Gastrocnemius medialis (tissue), 4 donors: Measurements from ENCODE around the gene C10orf105.

ENCODE experiments used
- POLR2A ChIP-seq, 2 donors: fragments of 450-650 bp; IDR thresholded peaks; one replicate each; pipeline ENCODE4 v1.6.1; 2017; ENCODE audit warnings: antibody characterized with exemption in 2 of 2, mild to moderate bottlenecking in 2 of 2, moderate library complexity in 2 of 2
- TF ChIP-seq, protein P1 (sequence below), 5 experiments: fragments of 450-650 bp in 3 of 5; fragments of 200-600 bp in 2 of 5; sonication (generic) in 2 of 5; IDR thresholded peaks in 4 of 5; conservative IDR thresholded peaks in 1 of 5; 1 replicate in 4 of 5; 2 replicates in 1 of 5; pipeline ENCODE4 v1.5.1; 2016 to 2019; ENCODE audit warnings: antibody characterized with exemption in 5 of 5, mild to moderate bottlenecking in 3 of 5, moderate library complexity in 3 of 5

DNA sequence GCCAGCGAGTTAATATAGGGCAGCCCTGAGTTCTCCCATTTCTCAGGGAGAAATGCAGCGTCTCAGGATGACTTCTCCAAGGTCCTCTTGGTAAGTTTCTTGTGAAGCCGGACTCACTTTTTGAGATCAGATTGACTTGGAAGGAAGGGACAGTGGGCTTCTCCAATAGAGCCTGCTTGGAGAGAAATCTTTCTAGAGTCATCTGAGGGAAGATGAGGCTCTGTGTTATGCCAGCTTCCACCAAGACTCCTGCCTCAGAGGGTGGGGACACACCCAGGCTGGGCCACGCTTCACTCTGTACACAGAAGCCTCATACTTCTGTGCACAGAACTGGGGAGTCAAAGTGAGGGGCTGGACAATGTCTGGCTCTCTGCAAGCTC is 5.6 kb downstream of the C10orf105 start:
- TF ChIP-seq POLR2A (IDR thresholded peaks at IDR 0.05): no peak
- TF ChIP-seq, protein P1, sequence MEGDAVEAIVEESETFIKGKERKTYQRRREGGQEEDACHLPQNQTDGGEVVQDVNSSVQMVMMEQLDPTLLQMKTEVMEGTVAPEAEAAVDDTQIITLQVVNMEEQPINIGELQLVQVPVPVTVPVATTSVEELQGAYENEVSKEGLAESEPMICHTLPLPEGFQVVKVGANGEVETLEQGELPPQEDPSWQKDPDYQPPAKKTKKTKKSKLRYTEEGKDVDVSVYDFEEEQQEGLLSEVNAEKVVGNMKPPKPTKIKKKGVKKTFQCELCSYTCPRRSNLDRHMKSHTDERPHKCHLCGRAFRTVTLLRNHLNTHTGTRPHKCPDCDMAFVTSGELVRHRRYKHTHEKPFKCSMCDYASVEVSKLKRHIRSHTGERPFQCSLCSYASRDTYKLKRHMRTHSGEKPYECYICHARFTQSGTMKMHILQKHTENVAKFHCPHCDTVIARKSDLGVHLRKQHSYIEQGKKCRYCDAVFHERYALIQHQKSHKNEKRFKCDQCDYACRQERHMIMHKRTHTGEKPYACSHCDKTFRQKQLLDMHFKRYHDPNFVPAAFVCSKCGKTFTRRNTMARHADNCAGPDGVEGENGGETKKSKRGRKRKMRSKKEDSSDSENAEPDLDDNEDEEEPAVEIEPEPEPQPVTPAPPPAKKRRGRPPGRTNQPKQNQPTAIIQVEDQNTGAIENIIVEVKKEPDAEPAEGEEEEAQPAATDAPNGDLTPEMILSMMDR (IDR thresholded peaks at IDR 0.05 in 4 of 5, conservative IDR thresholded peaks at IDR 0.05 in 1 of 5): no peak
